ENCODE measurements around the gene FBLN2. TPM values are rescaled to one million over a fixed set of nuclear protein-coding genes. Genes with fewer than 3 reads are reported as not detected.

Gene FBLN2
- total RNA-seq, 1 donor from 2014 or later, result 5.8 TPM

GRCh38 chr3:13651057-13651400, 102.1 kb downstream of the FBLN2 start:
- Mint-ChIP-seq H3K4me1 (ENCODE audit: low read depth) (peaks cover 3% of the 10 kb centered on the region), H3K36me3 (ENCODE audit: insufficient read depth) (no peaks in the 10 kb centered on the region), H3K27me3 (peaks cover 57% of the 10 kb centered on the region), H3K27ac (no peak overlapping the region), H3K4me3 (ENCODE audit: low read depth) (no peak overlapping the region), H3K9me3 (ENCODE audit: low read depth) (no peaks in the 10 kb centered on the region)
- TF ChIP-seq CTCF (IDR thresholded peaks at IDR 0.05; ENCODE audit: unreplicated experiment), result no peak
- no peak for DNase-seq (ENCODE audit: low spot score, unreplicated experiment)

DNA sequence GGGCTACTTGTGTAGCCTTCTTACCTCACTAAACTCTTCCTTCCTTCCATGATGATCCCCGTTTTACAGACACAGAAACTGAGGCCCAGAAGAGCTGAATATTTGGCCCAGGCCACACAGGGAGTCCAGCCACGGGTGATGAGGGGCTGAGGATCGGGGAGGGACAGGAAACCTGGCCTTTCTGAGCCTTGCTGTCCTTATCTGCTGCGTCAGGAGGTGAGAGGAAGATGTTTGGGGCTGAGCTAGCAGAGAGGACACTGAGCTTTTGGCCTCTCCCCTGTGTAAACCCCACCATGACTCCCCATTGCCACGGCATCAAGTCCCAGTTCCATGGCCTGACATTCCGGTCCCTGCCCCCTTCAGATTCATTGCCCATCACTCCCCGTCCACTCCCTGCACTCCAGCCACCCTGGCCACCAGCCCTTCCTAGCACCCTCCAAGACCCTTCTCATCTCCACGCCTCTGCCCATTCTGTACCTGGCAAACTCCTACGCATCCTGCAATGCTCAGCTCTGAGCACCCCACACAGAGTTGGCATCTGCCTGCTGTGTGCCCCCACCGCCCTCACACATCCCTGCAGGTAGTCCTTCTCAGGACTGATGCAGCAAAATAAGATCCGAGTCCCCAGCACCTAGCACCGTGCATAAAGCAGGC, 103.0 kb downstream of the FBLN2 start:
- Mint-ChIP-seq H3K9me3 (ENCODE audit: low read depth) (no peaks in the 10 kb centered on the region), H3K27me3 (peaks cover 66% of the 10 kb centered on the region), H3K36me3 (ENCODE audit: insufficient read depth) (no peaks in the 10 kb centered on the region), H3K27ac (no peak overlapping the region), H3K4me3 (ENCODE audit: low read depth) (no peak overlapping the region), H3K4me1 (ENCODE audit: low read depth) (peaks cover 3% of the 10 kb centered on the region)
- DNase-seq (ENCODE audit: low spot score, unreplicated experiment), result no peak
- TF ChIP-seq CTCF (IDR thresholded peaks at IDR 0.05; ENCODE audit: unreplicated experiment), result no peak

GRCh38 chr3:13652728-13653127, 103.8 kb downstream of the FBLN2 start:
- no peaks in the 10 kb centered on the region for H3K36me3 Mint-ChIP-seq (ENCODE audit: insufficient read depth)
- no peak for DNase-seq (ENCODE audit: low spot score, unreplicated experiment)
- no peak for TF ChIP-seq CTCF (IDR thresholded peaks at IDR 0.05; ENCODE audit: unreplicated experiment)
- no peak overlapping the region for H3K27ac Mint-ChIP-seq
- no peak overlapping the region for H3K4me3 Mint-ChIP-seq (ENCODE audit: low read depth)
- H3K27me3 Mint-ChIP-seq, result peaks cover 74% of the 10 kb centered on the region
- no peaks in the 10 kb centered on the region for H3K9me3 Mint-ChIP-seq (ENCODE audit: low read depth)
- H3K4me1 Mint-ChIP-seq (ENCODE audit: low read depth), result peaks cover 3% of the 10 kb centered on the region

GRCh38 chr3:13653631-13654279, 104.8 kb downstream of the FBLN2 start:
- Mint-ChIP-seq H3K36me3 (ENCODE audit: insufficient read depth) (no peaks in the 10 kb centered on the region), H3K9me3 (ENCODE audit: low read depth) (no peaks in the 10 kb centered on the region), H3K27me3 (peaks cover 80% of the 10 kb centered on the region), H3K27ac (no peak overlapping the region), H3K4me3 (ENCODE audit: low read depth) (no peak overlapping the region), H3K4me1 (ENCODE audit: low read depth) (no peaks in the 10 kb centered on the region)
- DNase-seq (ENCODE audit: low spot score, unreplicated experiment), result no peak
- TF ChIP-seq CTCF (IDR thresholded peaks at IDR 0.05; ENCODE audit: unreplicated experiment), result no peak

- no peaks in the 10 kb centered on the region for H3K4me1 Mint-ChIP-seq (ENCODE audit: low read depth)
- H3K27me3 Mint-ChIP-seq, result peaks cover 86% of the 10 kb centered on the region
- DNase-seq (ENCODE audit: low spot score, unreplicated experiment), result no peak
- H3K36me3 Mint-ChIP-seq (ENCODE audit: insufficient read depth), result no peaks in the 10 kb centered on the region
- H3K9me3 Mint-ChIP-seq (ENCODE audit: low read depth), result no peaks in the 10 kb centered on the region
- H3K27ac Mint-ChIP-seq, result no peak overlapping the region
- TF ChIP-seq CTCF (IDR thresholded peaks at IDR 0.05; ENCODE audit: unreplicated experiment), result no peak
- no peak overlapping the region for H3K4me3 Mint-ChIP-seq (ENCODE audit: low read depth)
Observed at GRCh38 chr3:13654330-13655060, 105.6 kb downstream of the FBLN2 start.
